Measurements from ENCODE around the gene HTRA1.
A peak's percentile ranks its signal among the peaks of the same experiment; 100 is the strongest.

DNA sequence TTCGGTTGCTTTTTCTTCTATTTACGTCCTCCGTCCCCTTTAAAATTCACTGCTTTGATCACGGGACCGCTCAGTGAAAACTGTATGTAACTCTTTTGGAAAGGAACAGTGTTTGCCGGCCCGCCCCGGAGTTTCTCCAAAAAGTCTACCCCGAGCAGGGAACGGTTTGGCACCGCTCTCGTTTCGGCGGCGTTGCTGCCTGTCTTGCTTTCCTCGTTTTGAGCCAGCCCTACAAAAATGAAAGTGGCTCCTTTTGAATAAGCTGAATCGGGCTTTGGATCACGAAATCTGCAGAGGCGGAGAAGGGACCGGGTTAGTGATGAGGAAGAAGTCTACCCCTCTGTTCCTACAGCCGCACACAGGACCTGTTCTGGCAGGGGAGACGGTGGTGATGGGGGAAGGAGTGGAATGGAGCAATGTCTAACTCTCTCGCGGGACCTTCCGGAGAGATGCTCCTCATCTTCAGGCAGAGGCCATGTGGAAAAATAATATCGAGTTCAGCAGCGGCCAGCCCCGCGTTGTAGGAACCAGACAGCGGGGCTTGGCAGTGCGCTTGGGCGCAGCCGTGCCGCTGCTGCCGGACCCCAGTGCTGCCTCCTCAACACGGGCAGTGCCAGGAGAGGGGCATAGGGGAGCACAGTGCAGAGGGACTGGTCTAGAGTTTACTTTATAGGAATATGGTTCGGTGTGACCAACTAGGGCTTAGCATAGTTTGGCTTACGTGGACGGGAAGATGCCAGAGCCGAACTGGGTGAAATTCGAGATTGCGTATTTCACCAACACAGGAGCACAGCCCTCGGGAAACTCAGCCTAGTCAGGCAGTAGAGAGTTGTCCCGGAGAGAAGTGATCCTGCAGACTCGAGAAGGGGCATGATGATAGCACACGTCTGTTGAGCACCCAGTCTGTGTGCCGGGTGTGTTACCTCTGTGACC is 1.4 kb downstream of the HTRA1 start:
- TF ChIP-seq, protein P1, sequence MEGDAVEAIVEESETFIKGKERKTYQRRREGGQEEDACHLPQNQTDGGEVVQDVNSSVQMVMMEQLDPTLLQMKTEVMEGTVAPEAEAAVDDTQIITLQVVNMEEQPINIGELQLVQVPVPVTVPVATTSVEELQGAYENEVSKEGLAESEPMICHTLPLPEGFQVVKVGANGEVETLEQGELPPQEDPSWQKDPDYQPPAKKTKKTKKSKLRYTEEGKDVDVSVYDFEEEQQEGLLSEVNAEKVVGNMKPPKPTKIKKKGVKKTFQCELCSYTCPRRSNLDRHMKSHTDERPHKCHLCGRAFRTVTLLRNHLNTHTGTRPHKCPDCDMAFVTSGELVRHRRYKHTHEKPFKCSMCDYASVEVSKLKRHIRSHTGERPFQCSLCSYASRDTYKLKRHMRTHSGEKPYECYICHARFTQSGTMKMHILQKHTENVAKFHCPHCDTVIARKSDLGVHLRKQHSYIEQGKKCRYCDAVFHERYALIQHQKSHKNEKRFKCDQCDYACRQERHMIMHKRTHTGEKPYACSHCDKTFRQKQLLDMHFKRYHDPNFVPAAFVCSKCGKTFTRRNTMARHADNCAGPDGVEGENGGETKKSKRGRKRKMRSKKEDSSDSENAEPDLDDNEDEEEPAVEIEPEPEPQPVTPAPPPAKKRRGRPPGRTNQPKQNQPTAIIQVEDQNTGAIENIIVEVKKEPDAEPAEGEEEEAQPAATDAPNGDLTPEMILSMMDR (conservative IDR thresholded peaks at IDR 0.05; ENCODE audit: low read depth, low read length) = no peak
- peak; percentile 88 for TF ChIP-seq EZH2 (IDR thresholded peaks at IDR 0.05; ENCODE audit: borderline replicate concordance, low read depth, low read length, poor library complexity, severe bottlenecking)
